ENCODE data around the gene SIPA1L3.

Gene SIPA1L3

DNA sequence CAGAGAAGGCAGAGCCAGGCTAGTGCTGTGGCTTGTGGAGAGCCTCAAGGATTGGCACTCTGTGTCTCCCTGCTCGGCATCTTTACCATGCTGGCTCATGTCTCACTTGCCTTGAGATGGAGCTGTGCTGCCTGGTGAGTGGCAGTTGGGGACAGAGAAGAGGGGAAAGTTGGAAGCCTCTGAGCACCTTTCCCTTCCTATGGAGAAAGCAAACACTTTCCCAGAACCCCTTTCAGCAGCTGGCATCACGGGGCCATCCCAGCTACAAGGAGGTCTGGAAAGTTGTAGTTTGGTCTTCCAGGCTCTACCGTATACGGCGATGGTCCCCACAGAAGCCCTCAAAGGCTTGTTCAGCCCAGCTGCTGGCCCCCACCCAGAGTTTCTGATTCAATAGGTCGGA, 258.3 kb downstream of the SIPA1L3 start:
- no peak for DNase-seq

GRCh38 chr19:38168637-38169036, 261.6 kb downstream of the SIPA1L3 start:
- no peak for DNase-seq

GRCh38 chr19:38170334-38170733, 263.3 kb downstream of the SIPA1L3 start:
- DNase-seq, result no peak

DNA sequence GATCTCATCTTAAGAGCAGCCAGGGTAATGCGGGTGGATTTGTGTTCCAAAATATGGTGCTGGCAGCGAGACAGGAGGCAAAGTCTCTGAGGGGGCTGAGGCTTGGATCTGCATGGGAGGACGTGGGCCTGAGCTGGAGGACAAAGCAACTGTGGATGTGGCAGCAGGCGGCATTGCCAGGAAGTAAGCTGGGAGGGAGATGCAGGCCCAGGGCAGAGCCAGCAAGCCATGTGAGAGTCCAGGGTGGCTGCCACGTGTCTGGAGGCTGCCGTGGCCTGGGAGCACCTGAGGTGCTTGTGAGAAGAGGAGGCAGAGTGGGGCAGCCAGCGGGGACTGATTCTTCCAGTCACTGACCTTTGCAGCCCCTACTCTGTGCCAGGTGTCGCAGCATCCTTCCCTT, 265.0 kb downstream of the SIPA1L3 start:
- DNase-seq, result no peak

- no peak for DNase-seq
Observed at GRCh38 chr19:38173291-38174041, 266.5 kb downstream of the SIPA1L3 start.

DNA sequence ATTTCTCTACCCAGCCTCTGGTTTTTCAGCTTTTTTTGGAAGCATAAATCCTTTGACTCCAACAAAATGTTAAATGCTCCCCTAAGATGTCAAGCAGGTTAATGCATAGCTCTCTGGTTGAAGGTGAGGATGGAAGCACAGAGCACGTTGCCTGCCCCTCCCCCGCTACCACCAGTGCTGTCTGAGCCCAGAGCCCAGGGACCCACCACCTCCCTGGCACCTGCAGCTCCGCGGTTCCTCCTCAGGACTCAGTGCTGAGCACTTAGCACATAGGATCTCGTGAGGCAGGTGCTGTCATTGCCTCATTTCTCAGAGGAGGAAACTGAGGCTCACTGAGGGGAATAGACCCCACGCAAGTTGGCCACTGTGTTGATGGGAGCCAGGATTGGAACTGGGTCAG, 268.4 kb downstream of the SIPA1L3 start:
- no peak for DNase-seq

DNA sequence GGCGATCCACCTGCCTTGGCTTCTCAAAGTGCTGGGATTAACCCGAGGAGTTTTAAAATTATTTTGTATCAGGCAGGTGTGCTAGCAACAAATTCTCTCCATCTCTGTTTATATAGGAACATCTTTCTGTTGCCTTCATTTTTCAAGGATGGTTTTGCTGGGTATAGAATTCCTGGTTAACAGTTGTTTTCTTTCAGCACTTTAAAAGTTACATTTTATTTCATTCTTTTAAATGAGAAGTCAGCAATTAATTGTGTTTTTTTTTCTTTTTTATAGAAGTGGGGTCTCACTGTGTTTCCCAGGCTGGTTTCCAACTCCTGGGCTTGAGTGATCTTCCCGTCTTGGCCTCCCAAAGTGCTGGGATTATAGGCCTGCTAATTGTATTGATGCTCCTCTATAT, 273.1 kb downstream of the SIPA1L3 start:
- DNase-seq, result no peak

GRCh38 chr19:38182536-38183210, 275.7 kb downstream of the SIPA1L3 start:
- no peak for DNase-seq

- DNase-seq, result no peak
Observed at GRCh38 chr19:38183251-38183897, 276.4 kb downstream of the SIPA1L3 start.

GRCh38 chr19:38184815-38185214, 277.8 kb downstream of the SIPA1L3 start:
- no peak for DNase-seq

DNA sequence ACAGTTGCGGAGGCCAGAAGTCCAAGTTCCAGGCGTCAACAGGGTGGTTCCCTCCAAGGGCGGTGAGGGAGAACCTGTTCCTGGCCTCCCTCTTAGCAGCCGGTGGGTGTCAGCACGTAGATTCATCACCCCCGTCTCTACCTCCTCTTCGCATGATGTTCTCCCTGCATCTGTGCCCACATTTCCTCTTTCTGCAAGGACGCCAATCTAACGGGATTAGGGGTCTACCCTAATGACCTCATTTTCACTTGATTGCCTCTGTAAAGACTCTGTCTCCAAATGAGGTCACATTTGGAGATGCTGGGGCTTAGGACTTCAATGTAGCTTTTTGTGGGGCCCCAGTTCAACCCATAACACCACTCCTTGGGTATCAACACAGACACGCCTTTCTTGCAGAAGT, 278.6 kb downstream of the SIPA1L3 start:
- no peak for DNase-seq

GRCh38 chr19:38190061-38190460, 283.1 kb downstream of the SIPA1L3 start:
- no peak for DNase-seq

GRCh38 chr19:38190793-38191192, 283.8 kb downstream of the SIPA1L3 start:
- DNase-seq, result no peak

GRCh38 chr19:38191747-38192146, 284.7 kb downstream of the SIPA1L3 start:
- DNase-seq, result no peak

DNA sequence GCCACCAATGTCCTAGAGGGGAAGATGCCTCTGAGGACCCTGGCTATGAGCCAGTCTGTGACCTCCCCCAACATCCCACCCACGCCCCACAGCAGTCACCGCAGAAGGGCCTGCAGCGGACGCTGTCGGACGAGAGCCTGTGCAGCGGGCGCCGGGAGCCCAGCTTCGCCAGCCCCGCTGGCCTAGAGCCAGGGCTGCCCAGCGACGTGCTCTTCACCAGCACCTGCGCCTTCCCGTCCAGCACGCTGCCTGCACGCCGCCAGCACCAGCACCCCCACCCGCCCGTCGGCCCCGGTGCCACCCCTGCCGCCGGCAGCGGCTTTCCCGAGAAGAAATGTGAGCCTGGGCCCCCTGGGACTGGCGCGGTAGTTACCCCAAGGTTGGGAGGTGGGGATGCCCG, 286.4 kb downstream of the SIPA1L3 start:
- no peak for DNase-seq

- DNase-seq, result peak; percentile 2
Observed at GRCh38 chr19:38194061-38194701, 287.2 kb downstream of the SIPA1L3 start.

GRCh38 chr19:38195237-38195636, 288.2 kb downstream of the SIPA1L3 start:
- DNase-seq, result no peak

DNA sequence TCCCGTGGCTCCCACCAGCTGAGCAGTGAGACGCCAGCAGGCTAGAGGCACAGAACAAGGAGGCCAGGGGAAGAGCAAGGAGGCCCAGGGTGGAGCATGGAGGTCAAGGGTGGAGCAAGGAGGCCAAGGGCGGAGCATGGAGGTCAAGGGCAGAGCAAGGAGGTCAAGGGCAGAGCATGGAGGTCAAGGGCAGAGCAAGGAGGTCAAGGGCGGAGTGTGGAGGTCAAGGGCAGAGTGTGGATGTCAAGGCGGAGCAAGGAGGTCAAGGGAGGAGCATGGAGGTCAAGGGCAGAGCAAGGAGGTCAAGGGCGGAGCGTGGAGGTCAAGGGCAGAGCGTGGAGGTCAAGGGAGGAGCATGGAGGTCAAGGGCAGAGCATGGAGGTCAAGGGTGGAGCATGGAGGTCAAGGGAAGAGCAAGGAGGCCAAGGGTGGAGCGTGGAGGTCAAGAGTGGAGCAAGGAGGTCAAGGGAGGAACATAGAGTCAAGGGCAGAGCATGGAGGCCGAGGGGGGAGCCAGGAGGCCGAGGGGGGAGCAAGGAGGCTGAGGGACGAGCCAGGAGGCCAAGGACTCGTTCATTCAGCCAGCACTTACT, 289.3 kb downstream of the SIPA1L3 start:
- no peak for DNase-seq

- DNase-seq, result no peak
Observed at GRCh38 chr19:38196948-38197656, 290.1 kb downstream of the SIPA1L3 start.

DNA sequence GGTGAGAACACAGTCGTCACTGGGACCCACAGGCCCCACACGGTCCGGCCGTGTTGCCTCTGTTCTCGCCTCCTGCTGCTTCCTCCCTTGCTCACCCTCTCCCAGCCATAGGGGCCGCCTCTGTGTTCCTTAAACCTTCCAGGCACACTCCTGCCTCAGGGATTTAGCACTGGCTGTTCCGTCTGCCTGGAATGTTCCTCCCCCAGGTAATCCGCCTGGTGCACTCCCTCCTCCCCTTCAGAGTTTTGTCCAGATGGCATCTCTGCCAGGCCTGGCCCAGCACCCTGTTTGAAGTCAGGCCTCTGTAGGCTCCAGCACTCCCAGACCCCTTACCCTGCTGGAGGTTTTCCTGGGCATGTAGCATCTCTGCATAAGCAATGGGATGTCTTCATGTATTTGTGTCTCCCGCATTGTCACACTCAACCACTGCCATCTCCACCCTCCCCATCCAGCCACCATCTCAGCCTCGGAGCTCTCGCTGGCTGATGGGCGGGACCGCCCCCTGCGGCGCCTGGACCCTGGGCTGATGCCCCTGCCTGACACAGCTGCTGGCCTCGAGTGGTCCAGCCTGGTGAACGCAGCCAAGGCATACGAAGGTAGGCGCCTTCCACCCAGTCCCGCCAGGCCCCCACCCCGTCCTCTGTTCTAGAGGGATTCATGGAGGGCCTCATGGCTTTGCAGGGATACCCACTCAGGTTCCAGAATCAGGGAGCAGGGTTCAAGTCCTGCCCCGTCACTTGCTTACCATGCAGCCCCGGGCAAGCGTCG, 291.1 kb downstream of the SIPA1L3 start:
- DNase-seq, result no peak

DNA sequence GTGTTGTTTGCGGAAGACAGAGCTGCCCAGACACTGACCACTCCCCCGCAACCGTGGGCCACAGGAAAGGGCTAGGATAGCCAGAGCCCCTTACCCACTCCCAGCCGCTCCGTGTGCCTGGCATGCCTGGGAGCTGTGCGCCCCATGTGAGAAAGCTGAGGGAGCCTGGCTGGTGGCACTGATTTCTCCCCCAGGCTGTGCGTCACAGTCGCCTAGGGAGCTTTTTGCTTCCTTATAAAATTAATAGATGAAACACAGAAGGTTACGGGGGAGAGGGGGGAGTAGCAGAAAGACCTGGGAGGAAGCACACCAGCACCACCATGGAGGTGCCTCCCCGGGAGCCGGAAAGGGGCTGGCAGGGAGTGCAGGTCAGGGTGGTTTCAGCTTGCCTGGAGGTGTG, 292.3 kb downstream of the SIPA1L3 start:
- no peak for DNase-seq

- no peak for DNase-seq
Observed at GRCh38 chr19:38201731-38202130, 294.7 kb downstream of the SIPA1L3 start.
